Neural cell (in vitro differentiated cells): Measurements from ENCODE around the gene CPEB3.

ENCODE experiments used
- EP300 ChIP-seq: fragments of 450-650 bp; conservative IDR thresholded peaks from 2 replicates; pipeline ENCODE4 v1.6.1; 2014; ENCODE audit warnings: antibody characterized with exemption, mild to moderate bottlenecking, moderate library complexity; ENCODE audit not compliant: poor library complexity, severe bottlenecking
- TF ChIP-seq, protein P1 (sequence below): fragments of 450-650 bp; IDR thresholded peaks from 2 replicates; pipeline ENCODE4 v1.5.1; 2014; ENCODE audit warnings: antibody characterized with exemption, mild to moderate bottlenecking, moderate library complexity; ENCODE audit not compliant: poor library complexity, severe bottlenecking

DNA sequence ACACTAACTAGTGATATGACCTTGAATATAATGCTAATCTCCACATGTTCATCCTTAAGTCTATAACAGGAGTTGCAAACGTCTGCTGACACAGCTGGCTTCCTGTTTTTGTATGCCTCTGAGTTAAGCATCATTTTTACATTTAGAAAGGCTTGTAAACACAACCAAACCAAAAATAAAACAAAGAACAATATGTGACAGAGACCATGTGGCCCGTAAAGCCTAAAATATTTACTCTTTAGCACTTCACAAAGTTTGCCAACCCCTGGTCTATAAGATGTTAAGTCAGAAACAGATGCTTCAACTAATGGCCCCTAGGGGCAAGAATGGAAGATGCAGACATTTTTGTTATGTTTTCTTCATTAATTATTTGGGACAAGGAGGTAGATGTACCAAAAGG, 109.3 kb downstream of the CPEB3 start:
- TF ChIP-seq, protein P1, sequence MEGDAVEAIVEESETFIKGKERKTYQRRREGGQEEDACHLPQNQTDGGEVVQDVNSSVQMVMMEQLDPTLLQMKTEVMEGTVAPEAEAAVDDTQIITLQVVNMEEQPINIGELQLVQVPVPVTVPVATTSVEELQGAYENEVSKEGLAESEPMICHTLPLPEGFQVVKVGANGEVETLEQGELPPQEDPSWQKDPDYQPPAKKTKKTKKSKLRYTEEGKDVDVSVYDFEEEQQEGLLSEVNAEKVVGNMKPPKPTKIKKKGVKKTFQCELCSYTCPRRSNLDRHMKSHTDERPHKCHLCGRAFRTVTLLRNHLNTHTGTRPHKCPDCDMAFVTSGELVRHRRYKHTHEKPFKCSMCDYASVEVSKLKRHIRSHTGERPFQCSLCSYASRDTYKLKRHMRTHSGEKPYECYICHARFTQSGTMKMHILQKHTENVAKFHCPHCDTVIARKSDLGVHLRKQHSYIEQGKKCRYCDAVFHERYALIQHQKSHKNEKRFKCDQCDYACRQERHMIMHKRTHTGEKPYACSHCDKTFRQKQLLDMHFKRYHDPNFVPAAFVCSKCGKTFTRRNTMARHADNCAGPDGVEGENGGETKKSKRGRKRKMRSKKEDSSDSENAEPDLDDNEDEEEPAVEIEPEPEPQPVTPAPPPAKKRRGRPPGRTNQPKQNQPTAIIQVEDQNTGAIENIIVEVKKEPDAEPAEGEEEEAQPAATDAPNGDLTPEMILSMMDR: no peak
- no peak for TF ChIP-seq EP300
